D721Med (cell line): Measurements from ENCODE around the gene TTC33.

Source experiments
- DNase-seq: peaks from one replicate; pipeline ENCODE4 v3.0.0; 2011; ENCODE audit warnings: low spot score; ENCODE audit not compliant: insufficient read length
- FAIRE-seq: peaks from 2 replicates; lab custom pipeline; 2011; peaks lifted over from hg19 to GRCh38; lab: Jason Lieb, UNC
- CTCF ChIP-seq: IDR thresholded peaks from 2 replicates; pipeline ENCODE4 v1.5.1; 2012; ENCODE audit warnings: mild to moderate bottlenecking, control low read depth; ENCODE audit not compliant: insufficient read depth; ENCODE audit errors: missing control alignments

The TTC33 gene

GRCh38 chr5:40682154-40683017 is 73.4 kb downstream of the TTC33 start:
- no peak for TF ChIP-seq CTCF
- DNase-seq (no peak), FAIRE-seq (no peak)

GRCh38 chr5:40681363-40682153 is 74.2 kb downstream of the TTC33 start:
- no peak for TF ChIP-seq CTCF
- FAIRE-seq (no peak), DNase-seq (no peak)

- no peak for TF ChIP-seq CTCF
- FAIRE-seq (no peak), DNase-seq (no peak)
Measured at GRCh38 chr5:40680741-40681362, 74.9 kb downstream of the TTC33 start.

- TF ChIP-seq CTCF: no peak
- FAIRE-seq: no peak
- DNase-seq: no peak
Measured at GRCh38 chr5:40679913-40680681, 75.7 kb downstream of the TTC33 start, which contains the start of gene PTGER4. Gene PTGER4, plus strand, starts transcription at chr5:40679915. Its CDS starts 1,079 bp downstream, at chr5:40680994.

GRCh38 chr5:40679148-40679912 is 76.4 kb downstream of the TTC33 start:
- FAIRE-seq (no peak), DNase-seq (peak; percentile 93)
- TF ChIP-seq CTCF: no peak
